Epithelial cell of esophagus (primary cell): ENCODE results near the gene TBC1D5.

Experiments used
- DNase-seq: peaks from one replicate; pipeline ENCODE4 v3.0.0; 2010; ENCODE audit warnings: low read depth
- H3K4me3 ChIP-seq: 2 replicates; pipeline ENCODE4 v1.5.1; 2011; ENCODE audit warnings: mild to moderate bottlenecking, low read length, control low read depth
- TF ChIP-seq, protein P1 (sequence below): IDR thresholded peaks from 2 replicates; pipeline ENCODE4 v1.5.1; 2011; ENCODE audit warnings: low read depth, mild to moderate bottlenecking, low read length, control low read depth, inconsistent platforms; ENCODE audit not compliant: insufficient read depth; ENCODE audit errors: missing control alignments

Gene TBC1D5

DNA sequence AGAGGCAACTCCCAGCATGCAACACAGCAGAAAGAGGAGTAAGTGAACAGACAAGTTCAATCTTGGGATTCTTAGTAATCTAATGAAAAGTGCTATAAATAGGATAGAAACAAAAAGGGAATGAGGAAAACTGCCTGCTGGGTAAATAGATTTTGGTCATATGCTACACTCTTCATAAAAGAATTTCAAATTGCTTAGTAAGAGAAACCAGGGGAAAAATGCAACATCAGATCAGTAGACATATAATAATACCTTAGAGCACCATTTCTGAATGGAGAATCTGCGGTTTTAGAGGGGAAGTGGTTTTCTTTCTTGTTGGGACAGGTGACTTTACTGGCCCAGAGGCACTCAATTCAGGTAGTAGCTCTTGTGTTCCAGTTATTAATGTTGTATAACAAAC is 13.4 kb upstream of the TBC1D5 start:
- DNase-seq = peak; percentile 71
- H3K4me3 ChIP-seq = no peak overlapping the region
- TF ChIP-seq, protein P1, sequence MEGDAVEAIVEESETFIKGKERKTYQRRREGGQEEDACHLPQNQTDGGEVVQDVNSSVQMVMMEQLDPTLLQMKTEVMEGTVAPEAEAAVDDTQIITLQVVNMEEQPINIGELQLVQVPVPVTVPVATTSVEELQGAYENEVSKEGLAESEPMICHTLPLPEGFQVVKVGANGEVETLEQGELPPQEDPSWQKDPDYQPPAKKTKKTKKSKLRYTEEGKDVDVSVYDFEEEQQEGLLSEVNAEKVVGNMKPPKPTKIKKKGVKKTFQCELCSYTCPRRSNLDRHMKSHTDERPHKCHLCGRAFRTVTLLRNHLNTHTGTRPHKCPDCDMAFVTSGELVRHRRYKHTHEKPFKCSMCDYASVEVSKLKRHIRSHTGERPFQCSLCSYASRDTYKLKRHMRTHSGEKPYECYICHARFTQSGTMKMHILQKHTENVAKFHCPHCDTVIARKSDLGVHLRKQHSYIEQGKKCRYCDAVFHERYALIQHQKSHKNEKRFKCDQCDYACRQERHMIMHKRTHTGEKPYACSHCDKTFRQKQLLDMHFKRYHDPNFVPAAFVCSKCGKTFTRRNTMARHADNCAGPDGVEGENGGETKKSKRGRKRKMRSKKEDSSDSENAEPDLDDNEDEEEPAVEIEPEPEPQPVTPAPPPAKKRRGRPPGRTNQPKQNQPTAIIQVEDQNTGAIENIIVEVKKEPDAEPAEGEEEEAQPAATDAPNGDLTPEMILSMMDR = no peak

DNA sequence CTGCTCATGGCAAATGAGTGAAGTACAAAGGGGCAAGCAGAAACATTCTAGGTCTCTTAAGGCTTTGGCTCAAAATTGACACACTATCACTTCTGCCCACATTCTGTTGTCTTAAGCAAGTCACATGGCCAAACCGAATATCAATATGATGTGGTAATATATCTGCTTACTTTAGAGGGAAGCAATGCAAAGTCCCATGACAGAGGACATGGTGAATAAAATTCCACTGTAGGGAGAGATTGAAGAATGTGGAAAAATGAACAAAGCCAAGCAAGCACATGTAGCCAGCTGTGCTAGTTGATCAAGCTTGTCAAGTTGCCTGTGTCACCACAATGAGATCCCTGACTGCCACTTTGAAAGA is 11.2 kb upstream of the TBC1D5 start:
- TF ChIP-seq, protein P1 = no peak
- H3K4me3 ChIP-seq = no peak overlapping the region
- no peak for DNase-seq

DNA sequence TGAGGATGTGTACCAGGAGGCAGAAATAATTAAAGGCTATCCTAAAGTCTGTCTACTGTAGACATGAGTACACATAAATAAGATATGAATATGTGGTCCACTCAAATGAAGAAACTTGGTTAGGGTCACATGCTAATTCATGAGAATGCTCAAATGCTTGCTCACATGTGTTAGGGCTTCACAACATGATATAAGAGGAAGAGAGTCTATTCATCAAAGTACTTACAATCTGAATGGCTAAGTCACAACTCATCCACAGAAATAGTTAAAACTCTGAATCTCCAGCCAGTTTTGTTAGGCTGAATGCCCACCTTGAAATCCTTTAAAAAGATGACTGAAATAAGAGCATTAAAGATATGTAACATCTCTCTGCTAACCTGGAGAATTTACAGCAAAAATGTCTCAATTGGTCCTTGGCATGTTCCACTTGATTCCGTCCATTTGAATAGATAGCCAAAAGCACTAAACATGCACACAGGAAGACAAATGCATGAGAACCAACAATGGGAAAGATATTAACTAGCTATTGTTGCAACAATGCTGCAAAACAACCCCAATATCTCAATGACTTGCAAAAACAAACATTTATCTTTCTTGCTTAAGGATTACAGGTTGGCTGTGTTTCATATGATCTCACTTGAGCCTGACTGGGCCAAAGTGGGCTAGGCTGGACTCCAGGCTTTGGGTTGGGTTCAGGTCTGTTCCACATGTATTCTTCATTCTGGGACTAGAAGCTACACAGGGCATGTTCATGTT is 10.6 kb upstream of the TBC1D5 start:
- TF ChIP-seq, protein P1 = no peak
- H3K4me3 ChIP-seq = no peak overlapping the region
- no peak for DNase-seq

GRCh38 chr3:17752436-17752835 is 10.0 kb upstream of the TBC1D5 start:
- TF ChIP-seq, protein P1 = no peak
- no peak for DNase-seq
- H3K4me3 ChIP-seq = no peak overlapping the region

GRCh38 chr3:17749705-17750293 is 7.4 kb upstream of the TBC1D5 start:
- TF ChIP-seq, protein P1 = no peak
- H3K4me3 ChIP-seq = no peak overlapping the region
- no peak for DNase-seq

GRCh38 chr3:17749281-17749680 is 6.8 kb upstream of the TBC1D5 start:
- no peak overlapping the region for H3K4me3 ChIP-seq
- DNase-seq = no peak
- TF ChIP-seq, protein P1 = no peak

- H3K4me3 ChIP-seq = no peak overlapping the region
- DNase-seq = no peak
- TF ChIP-seq, protein P1 = no peak
Observed at GRCh38 chr3:17747890-17748247, 5.4 kb upstream of the TBC1D5 start.
